ENCODE measurements around the gene ANKRD1. TPM values are rescaled to one million over a fixed set of nuclear protein-coding genes. Genes with fewer than 3 reads are reported as not detected.

The ANKRD1 gene
- total RNA-seq, 3 donors from 2014 or later (not counting 1 experiment from before 2014, with no cell fraction given), result not detected

- no peaks in the 10 kb centered on the region for H3K36me3 Mint-ChIP-seq
- no peak for ATAC-seq
- TF ChIP-seq CTCF (IDR thresholded peaks at IDR 0.05), result no peak
- Histone ChIP-seq H3K27me3 (ENCODE audit: control insufficient read depth, insufficient read depth, low read length) (peaks cover 2% of the 10 kb centered on the region), H3K27ac (ENCODE audit: low read length) (no peak overlapping the region), H3K4me3 (ENCODE audit: low read length) (no peak overlapping the region), H3K36me3 (ENCODE audit: control insufficient read depth, insufficient read depth, low read length) (no peaks in the 10 kb centered on the region), H3K9me3 (ENCODE audit: control insufficient read depth, insufficient read depth, low read length) (no peaks in the 10 kb centered on the region), H3K4me1 (ENCODE audit: control insufficient read depth, insufficient read depth, low read length) (no peaks in the 10 kb centered on the region)
- H3K4me1 Mint-ChIP-seq, result no peaks in the 10 kb centered on the region
- peaks cover 21 to 70% of the 10 kb centered on the region in 2 donors for H3K27me3 Mint-ChIP-seq (ENCODE audit: low read depth in 2 of 2)
- H3K27ac Mint-ChIP-seq, result no peak overlapping the region
- WGBS (ENCODE audit: insufficient coverage), result 91% methylated on average over 3 of the region's 3 CpGs
- DNase-seq, result no peak
- H3K9me3 Mint-ChIP-seq, result no peaks in the 10 kb centered on the region
- intact Hi-C loops (cut with micrococcal nuclease), result no loop called here
- H3K4me3 Mint-ChIP-seq, result no peak overlapping the region
Measured at GRCh38 chr10:90917968-90918318, 2.9 kb downstream of the ANKRD1 start.

GRCh38 chr10:90917238-90917967, 3.5 kb downstream of the ANKRD1 start:
- ATAC-seq (no peak), DNase-seq (no peak)
- Mint-ChIP-seq H3K27me3 (ENCODE audit: low read depth in 2 of 2) (peaks cover 21 to 65% of the 10 kb centered on the region in 2 donors), H3K4me1 (no peaks in the 10 kb centered on the region), H3K4me3 (no peak overlapping the region), H3K27ac (no peak overlapping the region), H3K36me3 (no peaks in the 10 kb centered on the region), H3K9me3 (no peaks in the 10 kb centered on the region)
- Histone ChIP-seq H3K9me3 (ENCODE audit: control insufficient read depth, insufficient read depth, low read length) (no peaks in the 10 kb centered on the region), H3K36me3 (ENCODE audit: control insufficient read depth, insufficient read depth, low read length) (no peaks in the 10 kb centered on the region), H3K4me1 (ENCODE audit: control insufficient read depth, insufficient read depth, low read length) (no peaks in the 10 kb centered on the region), H3K4me3 (ENCODE audit: low read length) (no peak overlapping the region), H3K27me3 (ENCODE audit: control insufficient read depth, insufficient read depth, low read length) (peaks cover 2% of the 10 kb centered on the region), H3K27ac (ENCODE audit: low read length) (no peak overlapping the region)
- intact Hi-C loops (cut with micrococcal nuclease), result no loop called here
- WGBS (ENCODE audit: insufficient coverage), result 81% methylated on average over 7 of the region's 8 CpGs
- TF ChIP-seq CTCF (IDR thresholded peaks at IDR 0.05), result no peak

- H3K27me3 ChIP-seq (ENCODE audit: control insufficient read depth, insufficient read depth, low read length), result peaks cover 2% of the 10 kb centered on the region
- no peaks in the 10 kb centered on the region for H3K36me3 Mint-ChIP-seq
- DNase-seq (no peak), ATAC-seq (no peak)
- H3K4me1 ChIP-seq (ENCODE audit: control insufficient read depth, insufficient read depth, low read length), result peaks cover 2% of the 10 kb centered on the region
- H3K27ac ChIP-seq (ENCODE audit: low read length), result no peak overlapping the region
- no peaks in the 10 kb centered on the region for H3K4me1 Mint-ChIP-seq
- H3K4me3 Mint-ChIP-seq, result no peak overlapping the region
- no peaks in the 10 kb centered on the region for H3K9me3 Mint-ChIP-seq
- 84% methylated on average over 5 of the region's 6 CpGs for WGBS (ENCODE audit: insufficient coverage)
- H3K9me3 ChIP-seq (ENCODE audit: control insufficient read depth, insufficient read depth, low read length), result no peaks in the 10 kb centered on the region
- no peaks in the 10 kb centered on the region for H3K36me3 ChIP-seq (ENCODE audit: control insufficient read depth, insufficient read depth, low read length)
- H3K27ac Mint-ChIP-seq, result no peak overlapping the region
- no peak for TF ChIP-seq CTCF (IDR thresholded peaks at IDR 0.05)
- no peak overlapping the region for H3K4me3 ChIP-seq (ENCODE audit: low read length)
- H3K27me3 Mint-ChIP-seq (ENCODE audit: low read depth in 2 of 2), result peaks cover 15 to 57% of the 10 kb centered on the region in 2 donors
- intact Hi-C loops (cut with micrococcal nuclease), result no loop called here
Measured at GRCh38 chr10:90916392-90917237, 4.3 kb downstream of the ANKRD1 start.

Data from natural killer cell (primary cell).